Transverse colon (tissue), 4 donors: ENCODE measurements around the gene KRT12. TPM values are rescaled to one million over a fixed set of nuclear protein-coding genes. Genes with fewer than 3 reads are reported as not detected.
"Not testable (repeated sequence)": the region's sequence is repeated elsewhere in the genome, so short reads cannot be mapped to it uniquely, and the experiment has no call there.

Experiments used
- DNase-seq: peaks from one replicate; pipeline ENCODE4 v3.0.0-alpha.2; 2019
- H3K27ac ChIP-seq, 4 donors: fragments of 200-600 bp; sonication (generic); 2 replicates each; pipeline ENCODE4 v1.5.1; 2016 to 2018; ENCODE audit warnings: inconsistent platforms in 4 of 4
- H3K27me3 ChIP-seq: fragments of 200-600 bp; sonication (generic); 2 replicates; pipeline ENCODE4 v1.5.1; 2017; ENCODE audit warnings: inconsistent platforms
- H3K36me3 ChIP-seq, 4 donors: fragments of 200-600 bp; sonication (generic); 2 replicates each; pipeline ENCODE4 v1.5.1; 2017 to 2019; ENCODE audit warnings: inconsistent platforms in 4 of 4
- H3K4me1 ChIP-seq, 4 donors: fragments of 200-600 bp; sonication (generic); 2 replicates each; pipeline ENCODE4 v1.5.1; 2017 to 2020; ENCODE audit warnings: inconsistent platforms in 4 of 4
- H3K4me3 ChIP-seq, 4 donors: fragments of 200-600 bp; sonication (generic); 1 replicate in 1 of 4; 2 replicates in 3 of 4; pipeline versions ENCODE4 v1.5.1 to v1.6.1; 2017 to 2019; ENCODE audit warnings: inconsistent platforms in 4 of 4
- H3K9me3 ChIP-seq, 2 donors: fragments of 200-600 bp; sonication (generic); 2 replicates each; pipeline ENCODE4 v1.5.1; 2017 to 2019; ENCODE audit warnings: inconsistent platforms in 2 of 2
- EP300 ChIP-seq: sonication (generic); formaldehyde crosslinking; IDR thresholded peaks from one replicate; pipeline ENCODE4 v1.6.1; 2017; ENCODE audit warnings: antibody characterized with exemption, low read depth
- POLR2A ChIP-seq: fragments of 450-650 bp; IDR thresholded peaks from one replicate; pipeline ENCODE4 v1.6.1; 2016; ENCODE audit warnings: antibody characterized with exemption, mild to moderate bottlenecking, moderate library complexity
- POLR2AphosphoS5 ChIP-seq, 3 donors: sonication (generic); formaldehyde crosslinking; IDR thresholded peaks; one replicate each; pipeline ENCODE4 v1.6.1; 2016; ENCODE audit warnings: antibody characterized with exemption in 3 of 3
- WGBS, 2 donors: methylation state at CpG; one replicate each; pipeline ENCODE4 v1.1.5; 2018; ENCODE audit warnings: low coverage in 1 of 2; 5-methylcytosine and 5-hydroxymethylcytosine counted together
- in situ Hi-C, 4 donors: fragments of 200-750 bp; cut with MboI; loops; one replicate each; pipeline versions ENCODE4 v1.15.0 to v1.15.1; 2017; ENCODE audit warnings: low sequenced_read_pairs in 3 of 4, low pct_ligation_motif_present in 1 of 4, low pct_unique_long_range_greater_than_20kb in 1 of 4
- intact Hi-C: fragments of 100-400 bp; cut with DNase I; formaldehyde crosslinking; loops from one replicate; pipeline ENCODE4 v1.15.1; 2023; ENCODE audit warnings: low total_unique reads
- total RNA-seq, 4 donors: library from RNA; depleted of rRNA; stranded (reverse); fragments of >200 nt; gene quantifications; one replicate each; pipeline ENCODE4 v1.1.0, GENCODE V29; 2016
- TF ChIP-seq, protein P1 (sequence below), 5 experiments: fragments of 200-600 bp in 3 of 5; fragments of 450-650 bp in 2 of 5; sonication (generic) in 3 of 5; IDR thresholded peaks; 1 replicate in 2 of 5; 2 replicates in 3 of 5; pipeline ENCODE4 v1.5.1; 2016 to 2017; ENCODE audit warnings: antibody characterized with exemption in 5 of 5, inconsistent platforms in 3 of 5, mild to moderate bottlenecking in 2 of 5, moderate library complexity in 1 of 5

The KRT12 gene
- total RNA-seq, 4 donors from 2014 or later = 0.40 to 20.0 (median 3.8) TPM; not detected in 1

DNA sequence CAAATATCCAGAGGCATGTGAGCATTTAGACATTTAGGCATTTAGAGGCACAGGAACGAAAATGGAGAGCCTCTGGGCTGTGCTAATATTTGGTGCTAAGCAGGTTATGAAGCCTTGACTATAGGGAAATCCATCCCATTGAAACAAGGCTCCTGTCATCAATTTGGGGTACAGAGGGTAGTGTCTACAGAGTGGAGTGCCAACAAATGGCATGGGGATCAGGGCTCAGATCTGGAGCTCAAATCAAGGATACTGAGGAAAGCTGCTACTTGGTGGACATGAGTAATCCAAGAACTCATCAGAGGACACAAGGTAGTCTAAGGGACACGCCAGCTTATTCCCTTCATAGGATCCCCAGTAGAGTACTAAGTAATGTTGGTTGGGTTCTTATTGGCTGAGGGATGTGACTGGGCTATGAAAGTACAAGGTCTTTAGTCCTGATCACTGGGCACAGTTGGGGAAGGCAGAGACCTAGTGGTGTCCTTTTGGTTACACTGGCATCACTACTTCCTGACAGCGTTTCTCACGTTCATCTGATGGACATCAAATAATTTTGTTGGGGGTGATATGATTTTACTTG, 49.8 kb downstream of the KRT12 start:
- Histone ChIP-seq H3K27ac (no peak overlapping the region), H3K27me3 (peaks cover 27% of the 10 kb centered on the region), H3K4me1 (peaks cover 0 to 18% (median 5%) of the 10 kb centered on the region in 4 donors), H3K9me3 (no peaks in the 10 kb centered on the region), H3K36me3 (peaks cover 0 to 10% (median 0%) of the 10 kb centered on the region in 4 donors), H3K4me3 (no peak overlapping the region)
- in situ Hi-C loops (loop anchor here in 3 of 4 donors (25.0 kb wide), 2 partner anchors 520 to 845 kb away; no protein-coding TSS in a partner anchor), intact Hi-C loops (no loop called here)
- no peak for DNase-seq
- no peak for TF ChIP-seq POLR2A
- TF ChIP-seq, protein P1, sequence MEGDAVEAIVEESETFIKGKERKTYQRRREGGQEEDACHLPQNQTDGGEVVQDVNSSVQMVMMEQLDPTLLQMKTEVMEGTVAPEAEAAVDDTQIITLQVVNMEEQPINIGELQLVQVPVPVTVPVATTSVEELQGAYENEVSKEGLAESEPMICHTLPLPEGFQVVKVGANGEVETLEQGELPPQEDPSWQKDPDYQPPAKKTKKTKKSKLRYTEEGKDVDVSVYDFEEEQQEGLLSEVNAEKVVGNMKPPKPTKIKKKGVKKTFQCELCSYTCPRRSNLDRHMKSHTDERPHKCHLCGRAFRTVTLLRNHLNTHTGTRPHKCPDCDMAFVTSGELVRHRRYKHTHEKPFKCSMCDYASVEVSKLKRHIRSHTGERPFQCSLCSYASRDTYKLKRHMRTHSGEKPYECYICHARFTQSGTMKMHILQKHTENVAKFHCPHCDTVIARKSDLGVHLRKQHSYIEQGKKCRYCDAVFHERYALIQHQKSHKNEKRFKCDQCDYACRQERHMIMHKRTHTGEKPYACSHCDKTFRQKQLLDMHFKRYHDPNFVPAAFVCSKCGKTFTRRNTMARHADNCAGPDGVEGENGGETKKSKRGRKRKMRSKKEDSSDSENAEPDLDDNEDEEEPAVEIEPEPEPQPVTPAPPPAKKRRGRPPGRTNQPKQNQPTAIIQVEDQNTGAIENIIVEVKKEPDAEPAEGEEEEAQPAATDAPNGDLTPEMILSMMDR (IDR thresholded peaks at IDR 0.05) = no peak
- TF ChIP-seq POLR2AphosphoS5 (IDR thresholded peaks at IDR 0.05) = no peak
- TF ChIP-seq EP300 = no peak
- WGBS, 2 donors = 94 to 100% methylated on average over 2 to 4 of the region's 4 CpGs

DNA sequence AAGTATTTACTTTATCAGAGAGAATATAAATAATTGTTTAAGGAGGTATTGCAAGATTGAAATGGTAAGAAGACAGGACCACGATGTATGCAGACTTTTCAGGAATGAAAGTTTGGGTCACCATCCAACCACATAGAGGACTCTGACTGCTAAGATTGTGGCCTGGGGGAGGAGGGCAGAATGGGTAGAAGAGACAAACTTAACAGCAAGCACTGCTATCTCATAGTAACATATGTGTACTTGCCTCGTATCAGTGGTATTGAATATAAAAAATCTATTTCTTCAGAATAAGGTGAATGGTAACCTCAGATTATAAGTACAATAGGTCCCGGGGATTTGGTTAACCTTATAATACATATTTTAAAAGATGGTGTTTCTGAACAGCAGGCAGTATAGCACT, 50.5 kb downstream of the KRT12 start:
- H3K27me3 ChIP-seq = peaks cover 34% of the 10 kb centered on the region
- no peak overlapping the region for H3K27ac ChIP-seq
- H3K9me3 ChIP-seq = no peaks in the 10 kb centered on the region
- in situ Hi-C loops (loop anchor here in 3 of 4 donors (25.0 kb wide), 2 partner anchors 521 to 846 kb away; no protein-coding TSS in a partner anchor), intact Hi-C loops (no loop called here)
- H3K4me3 ChIP-seq = no peak overlapping the region
- peaks cover 0 to 10% (median 0%) of the 10 kb centered on the region in 4 donors for H3K36me3 ChIP-seq
- no peak for TF ChIP-seq POLR2A
- no peak for TF ChIP-seq EP300
- TF ChIP-seq POLR2AphosphoS5 (IDR thresholded peaks at IDR 0.05) = no peak
- TF ChIP-seq, protein P1 (IDR thresholded peaks at IDR 0.05) = no peak
- DNase-seq = no peak
- peaks cover 0 to 18% (median 5%) of the 10 kb centered on the region in 4 donors for H3K4me1 ChIP-seq
- WGBS, 2 donors = 95 to 100% methylated on average over 2 to 3 of the region's 3 CpGs

DNA sequence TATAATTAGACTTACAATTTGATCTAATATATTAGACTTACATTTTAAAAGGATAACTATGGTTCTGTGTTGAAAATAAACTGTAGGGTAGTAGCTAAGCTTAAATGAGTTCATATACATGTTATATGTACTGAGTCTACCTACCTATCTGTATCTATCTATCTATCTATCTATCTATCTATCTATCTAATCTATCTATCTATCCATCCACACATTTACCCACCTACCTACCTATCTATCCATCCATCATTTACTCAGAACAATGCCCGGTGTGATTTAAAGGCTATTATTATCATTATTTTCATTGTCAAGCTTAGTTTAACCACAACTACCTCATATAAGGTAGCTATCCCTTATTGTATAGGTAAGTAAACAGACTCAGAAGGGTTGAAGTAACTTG, 51.6 kb downstream of the KRT12 start:
- Histone ChIP-seq H3K4me3 (no peak overlapping the region), H3K4me1 (peaks cover 0 to 18% (median 5%) of the 10 kb centered on the region in 4 donors), H3K27ac (no peak overlapping the region), H3K36me3 (peaks cover 0 to 10% (median 0%) of the 10 kb centered on the region in 4 donors), H3K27me3 (peaks cover 46% of the 10 kb centered on the region), H3K9me3 (no peaks in the 10 kb centered on the region)
- WGBS, 2 donors = 94 to 100% methylated on average over 1 of the region's 1 CpG
- no peak for TF ChIP-seq EP300
- TF ChIP-seq POLR2A = no peak
- no peak for TF ChIP-seq POLR2AphosphoS5 (IDR thresholded peaks at IDR 0.05)
- TF ChIP-seq, protein P1 (IDR thresholded peaks at IDR 0.05) = no peak
- in situ Hi-C loops (loop anchor here in 3 of 4 donors (25.0 kb wide), 2 partner anchors 522 to 847 kb away; no protein-coding TSS in a partner anchor), intact Hi-C loops (no loop called here)
- no peak for DNase-seq

GRCh38 chr17:40814657-40815056, 52.4 kb downstream of the KRT12 start:
- intact Hi-C loops, H3K36me3 ChIP-seq, DNase-seq, H3K4me3 ChIP-seq, H3K9me3 ChIP-seq, H3K27ac ChIP-seq: not testable (repeated sequence)
- WGBS, 2 donors = 75 to 83% methylated on average over 2 to 3 of the region's 3 CpGs
- Histone ChIP-seq H3K27me3 (peaks cover 53% of the 10 kb centered on the region), H3K4me1 (peaks cover 0 to 15% (median 5%) of the 10 kb centered on the region in 4 donors)
- in situ Hi-C loops = loop anchor here in 3 of 4 donors (25.0 kb wide), 2 partner anchors 523 to 848 kb away; no protein-coding TSS in a partner anchor
